CD4-positive, alpha-beta T cell treated with Interleukin-17A for 4 hours (primary cell): ENCODE data around the gene IGSF9.
"Not testable (repeated sequence)": the region's sequence is repeated elsewhere in the genome, so short reads cannot be mapped to it uniquely, and the experiment has no call there.

Experiments used
- DNase-seq: peaks from one replicate; pipeline ENCODE4 v3.0.0-alpha.2; 2020; ENCODE audit warnings: mixed read lengths

The IGSF9 gene

DNA sequence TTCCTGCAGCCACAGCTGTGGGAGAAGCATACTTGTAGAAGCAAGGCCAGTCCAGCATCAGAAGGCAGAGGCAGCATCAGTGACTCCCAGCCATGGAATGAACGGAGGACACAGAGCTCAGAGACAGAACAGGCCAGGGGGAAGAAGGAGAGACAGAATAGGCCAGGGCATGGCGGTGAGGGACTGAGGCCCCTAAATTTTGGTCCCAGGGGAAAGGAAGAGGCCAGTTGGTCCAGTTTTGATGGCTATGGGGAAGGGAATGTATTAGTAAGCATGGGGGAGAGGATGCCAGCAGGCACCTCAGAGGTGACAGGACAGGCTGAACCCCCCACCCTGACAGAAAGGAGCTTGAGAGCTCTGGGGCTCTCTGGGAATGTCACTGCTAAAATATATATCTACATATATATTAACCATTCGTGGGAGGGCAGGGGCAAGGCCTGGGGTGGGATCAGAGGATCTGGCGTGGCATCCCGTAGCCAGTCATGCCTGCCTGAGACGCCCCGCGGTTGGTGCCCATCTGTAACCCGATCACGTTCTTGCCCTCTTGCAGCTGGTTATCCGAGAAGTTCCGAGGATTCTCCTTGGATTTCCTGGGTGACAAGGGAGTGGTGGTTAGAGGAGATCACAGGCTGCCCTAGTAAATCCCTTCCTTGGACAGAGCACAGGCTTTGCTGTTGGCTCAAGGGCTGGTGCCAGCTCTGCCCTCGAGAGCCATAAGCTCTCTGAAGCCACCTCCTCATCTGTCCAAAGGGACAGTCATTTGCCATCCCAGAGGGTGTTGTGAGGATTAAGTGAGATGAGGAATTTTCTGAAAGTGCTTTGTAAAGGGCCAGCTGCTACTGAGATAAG, 26.8 kb downstream of the IGSF9 start:
- no peak for DNase-seq

GRCh38 chr1:159917533-159918351, 27.7 kb downstream of the IGSF9 start:
- no peak for DNase-seq

DNA sequence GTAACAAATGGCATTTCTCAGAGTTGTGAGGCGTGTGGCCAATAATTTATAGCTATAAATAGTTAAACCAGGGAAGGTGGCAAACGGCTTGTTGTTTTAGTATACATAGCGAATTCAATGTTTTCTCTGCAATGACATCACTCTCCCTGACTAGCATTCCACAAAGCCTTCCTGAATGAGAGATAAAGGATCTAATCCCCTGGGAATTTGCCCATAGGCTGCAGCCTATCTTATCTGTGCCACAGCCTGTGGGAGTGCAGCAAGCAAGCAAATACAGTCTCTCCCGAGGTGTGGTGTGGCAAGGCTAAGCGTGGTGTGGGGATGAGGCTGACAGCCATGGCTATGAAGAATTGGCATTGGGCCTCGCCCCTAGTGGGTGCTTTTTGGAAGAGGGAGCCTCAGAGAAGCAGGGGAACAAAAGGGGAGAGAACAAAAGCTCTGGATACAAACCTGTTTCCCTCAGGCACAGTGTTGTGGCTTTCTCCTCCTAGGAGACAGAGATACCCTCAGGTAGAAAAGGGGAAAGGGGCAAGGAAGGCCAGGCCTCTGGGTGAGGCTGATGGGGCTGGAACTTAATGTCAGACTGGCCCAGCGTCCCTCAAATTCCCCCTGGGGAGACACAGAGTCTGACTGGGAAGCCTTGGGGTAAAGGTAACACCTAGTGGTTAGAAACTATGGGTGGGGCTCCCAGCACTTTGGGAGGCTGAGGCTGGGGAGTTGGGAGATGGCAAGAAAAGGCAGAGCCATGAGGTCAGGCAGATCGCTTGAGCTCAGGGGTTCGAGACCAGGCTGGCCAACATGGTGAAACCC, 29.0 kb downstream of the IGSF9 start:
- no peak for DNase-seq

GRCh38 chr1:159915571-159916241, 29.7 kb downstream of the IGSF9 start:
- DNase-seq, result no peak

DNA sequence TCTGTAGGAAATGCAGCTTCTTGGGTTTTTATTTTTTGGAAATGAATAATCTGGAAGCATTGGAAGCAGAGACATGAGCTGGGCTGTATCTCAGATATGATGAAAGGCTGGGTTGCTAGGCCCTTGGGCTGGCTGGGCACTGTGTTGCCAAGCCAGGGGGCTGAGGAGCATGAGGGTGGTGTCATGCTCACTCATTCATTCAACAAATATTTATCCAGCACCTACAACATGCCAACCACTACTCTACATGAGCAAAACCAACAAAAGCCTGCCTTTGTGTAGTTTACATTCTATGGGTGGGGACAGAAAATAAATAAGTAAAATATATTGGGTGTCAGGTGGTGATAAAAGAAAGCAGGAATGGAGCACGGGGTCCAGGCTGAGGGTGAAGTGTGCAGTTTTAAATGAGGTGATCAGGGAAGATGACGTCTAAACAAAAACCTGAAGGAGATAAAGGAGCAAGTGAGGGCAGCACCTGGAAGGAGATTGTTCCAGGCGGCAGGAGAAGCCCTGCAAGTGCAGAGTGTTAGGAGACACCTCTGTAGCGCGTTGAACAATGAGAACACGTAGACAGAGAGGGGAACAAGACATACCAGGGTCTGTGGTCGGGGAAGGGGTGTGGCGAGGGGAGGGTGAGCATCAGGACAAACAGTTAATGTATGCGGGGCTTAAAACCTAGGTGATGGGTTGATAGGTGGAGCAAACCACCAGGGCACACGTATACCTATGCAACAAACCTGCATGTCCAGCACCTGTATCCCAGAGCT, 31.0 kb downstream of the IGSF9 start:
- DNase-seq, result no peak

DNA sequence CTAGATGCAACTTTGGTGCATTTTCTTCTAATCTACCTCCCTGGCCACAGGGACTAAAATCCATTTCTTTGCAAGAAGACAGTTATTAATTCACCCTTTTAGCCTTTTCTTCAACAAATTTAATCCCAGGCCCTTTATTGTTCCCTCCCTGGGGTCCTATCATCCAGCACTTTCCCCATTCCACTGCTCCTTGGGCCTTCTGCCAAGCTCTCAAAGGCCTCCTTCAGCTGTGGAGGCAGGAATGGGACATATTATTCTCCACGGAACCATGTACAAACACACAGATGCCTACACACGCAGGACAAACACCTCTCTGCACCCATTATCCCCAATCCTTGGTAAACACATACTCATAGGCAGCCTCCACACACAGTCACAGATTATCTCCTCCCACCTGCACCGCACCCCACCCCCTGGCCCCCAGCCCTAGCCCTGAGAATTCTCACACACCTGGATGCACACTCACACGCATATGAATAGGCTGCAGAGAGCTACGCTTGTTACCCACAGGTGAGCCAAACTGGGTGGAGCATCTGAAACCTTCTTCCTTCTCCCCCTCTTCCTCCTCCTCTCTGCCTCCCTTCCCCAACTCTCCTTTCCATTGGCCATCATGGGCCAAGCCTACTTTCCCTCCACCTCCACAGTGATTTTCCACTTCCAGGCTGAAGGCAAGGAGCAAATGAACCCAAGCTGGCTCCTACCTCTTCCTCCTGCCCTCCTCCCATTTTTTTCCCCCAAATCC, 31.8 kb downstream of the IGSF9 start:
- no peak for DNase-seq

GRCh38 chr1:159911326-159912070, 33.9 kb downstream of the IGSF9 start:
- peak; percentile 12 for DNase-seq

DNA sequence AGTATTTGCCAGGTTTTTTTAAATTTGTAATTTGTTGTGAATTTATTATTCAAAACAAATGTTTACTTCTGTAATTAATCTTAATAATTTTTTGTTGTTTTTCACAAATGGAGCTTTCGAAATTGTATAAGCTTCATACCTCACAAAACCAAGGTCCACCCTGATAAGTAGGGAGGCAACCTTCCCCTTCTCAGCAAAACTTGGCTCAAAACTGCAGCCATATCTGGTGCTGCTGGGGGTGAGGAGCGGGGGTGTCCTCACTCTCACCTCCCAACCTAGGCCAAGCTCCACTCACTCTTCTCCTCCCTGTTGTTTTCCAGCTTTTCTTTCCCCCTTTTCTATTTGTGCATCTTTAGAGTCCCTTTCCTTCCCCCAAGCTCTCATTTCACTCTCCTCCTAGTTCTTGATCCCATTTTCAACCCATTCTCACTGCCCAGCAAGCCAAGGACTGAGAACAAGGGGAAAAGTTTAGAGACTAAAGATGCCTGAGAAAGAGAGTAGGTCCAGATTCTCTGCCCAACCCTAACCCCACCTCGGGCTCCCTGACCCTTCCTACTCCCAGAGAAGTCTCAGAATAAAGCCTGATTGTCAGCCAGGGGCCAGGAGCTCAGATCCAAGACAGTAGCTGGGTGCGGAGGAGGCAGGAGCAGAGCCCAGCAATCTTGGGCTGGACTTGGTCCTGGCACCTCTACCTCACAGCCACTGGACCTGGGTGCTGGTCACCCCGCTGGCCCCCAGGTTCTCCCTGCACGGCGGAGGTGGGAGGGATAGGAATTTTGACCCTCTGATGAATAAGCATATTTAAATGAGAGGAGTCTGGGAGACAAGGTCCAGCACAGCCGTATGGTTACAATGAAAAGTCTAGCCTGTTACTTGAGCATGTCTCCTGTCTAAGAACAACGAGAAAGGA, 37.1 kb downstream of the IGSF9 start:
- no peak for DNase-seq

GRCh38 chr1:159906960-159907359, 38.5 kb downstream of the IGSF9 start:
- DNase-seq, result no peak

DNA sequence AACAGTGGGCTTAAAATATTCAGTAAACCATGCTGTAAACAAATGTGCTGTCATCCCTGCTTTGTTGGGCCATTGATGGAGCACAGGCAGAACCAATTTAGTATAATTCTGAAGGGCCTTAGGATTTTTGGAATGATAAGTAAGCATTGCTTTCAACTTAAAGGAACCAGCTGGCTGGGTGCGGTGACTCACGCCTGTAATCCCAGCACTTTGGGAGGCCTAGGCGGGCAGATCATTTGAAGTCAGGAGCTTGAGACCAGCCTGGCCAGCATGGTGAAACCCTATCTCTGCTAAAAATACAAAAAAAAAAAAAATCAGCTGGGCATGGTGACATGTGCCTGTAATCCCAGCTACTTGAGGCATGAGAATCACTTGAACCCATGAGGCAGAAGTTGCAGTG, 41.4 kb downstream of the IGSF9 start:
- not testable (repeated sequence) for DNase-seq

GRCh38 chr1:159902541-159902940, 42.9 kb downstream of the IGSF9 start:
- DNase-seq, result no peak

GRCh38 chr1:159900755-159901360, 44.6 kb downstream of the IGSF9 start:
- no peak for DNase-seq

- peak; percentile 23 for DNase-seq
Observed at GRCh38 chr1:159900086-159900680, 45.2 kb downstream of the IGSF9 start, which contains the start of gene CFAP45. Gene CFAP45, minus strand, starts transcription at chr1:159900165. Its CDS starts 67 bp downstream, at chr1:159900098.

DNA sequence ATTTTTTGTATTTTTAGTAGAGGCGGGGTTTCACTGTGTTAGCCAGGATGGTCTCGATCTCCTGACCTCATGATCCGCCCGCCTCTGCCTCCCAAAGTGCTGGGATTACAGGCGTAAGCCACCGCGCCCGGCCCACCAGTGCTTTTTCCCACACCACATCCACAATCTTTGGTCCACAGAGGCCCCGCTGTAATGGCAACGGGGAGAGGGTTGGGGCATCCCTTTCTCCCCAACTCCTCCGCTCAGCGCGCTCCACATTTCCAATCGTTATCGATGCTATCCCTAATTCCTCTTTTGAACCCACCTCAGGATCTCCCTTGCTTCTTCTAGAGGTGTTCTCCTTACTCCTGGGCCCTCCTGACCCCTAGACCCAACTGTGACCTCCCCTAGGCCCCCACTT, 45.8 kb downstream of the IGSF9 start:
- DNase-seq, result not testable (repeated sequence)

DNA sequence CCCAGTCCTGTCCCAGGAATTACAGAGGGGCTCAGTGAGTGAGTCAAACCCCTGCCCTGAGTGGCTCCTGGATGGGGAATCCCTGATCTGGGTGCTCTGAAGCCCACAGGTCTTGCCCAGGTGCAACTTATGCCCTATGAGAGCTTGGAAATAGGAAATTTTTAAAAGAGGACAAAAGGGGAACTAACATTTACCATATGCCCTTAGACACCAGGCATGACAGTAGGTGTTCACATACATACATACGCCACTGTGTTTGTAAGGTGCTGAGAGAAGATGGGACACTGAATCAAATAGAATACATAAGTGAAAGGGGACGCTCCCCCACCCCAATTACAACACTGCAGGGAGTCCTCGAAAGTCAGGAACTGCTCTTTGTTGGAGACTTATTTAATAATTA, 46.9 kb downstream of the IGSF9 start:
- DNase-seq, result no peak

GRCh38 chr1:159897962-159898361, 47.5 kb downstream of the IGSF9 start:
- no peak for DNase-seq

GRCh38 chr1:159896546-159896930, 48.9 kb downstream of the IGSF9 start:
- DNase-seq, result no peak
